GM21723 (cell line): ENCODE measurements around the gene DDB1.

ENCODE experiments used
- ATAC-seq: cut with Tn5 transposase; IDR thresholded peaks from one replicate; pipeline ENCODE4 v1.9.1; 2021; ENCODE audit warnings: mild to moderate bottlenecking, moderate library complexity; ENCODE audit not compliant: unreplicated experiment

DDB1 gene

DNA sequence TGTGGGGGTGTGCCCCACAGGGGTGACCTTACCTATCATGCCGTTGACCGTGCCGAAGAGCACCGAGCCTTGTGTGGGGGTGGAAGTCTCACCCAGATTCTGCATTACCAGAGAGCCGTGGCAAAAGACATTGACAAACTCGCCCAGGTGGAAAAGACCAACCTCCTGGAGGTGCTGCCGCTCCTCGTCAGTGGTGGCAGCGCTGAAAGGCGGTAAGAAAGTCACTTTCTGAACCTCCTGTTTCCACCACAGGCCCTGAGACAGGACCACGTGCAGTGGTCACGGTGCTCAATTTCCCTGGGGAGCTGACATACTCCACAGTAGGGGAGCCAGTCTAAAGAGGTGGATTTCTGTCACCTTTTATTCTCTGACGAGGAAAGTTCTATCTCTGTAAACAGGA, 30.4 kb downstream of the DDB1 start:
- no peak for ATAC-seq

DNA sequence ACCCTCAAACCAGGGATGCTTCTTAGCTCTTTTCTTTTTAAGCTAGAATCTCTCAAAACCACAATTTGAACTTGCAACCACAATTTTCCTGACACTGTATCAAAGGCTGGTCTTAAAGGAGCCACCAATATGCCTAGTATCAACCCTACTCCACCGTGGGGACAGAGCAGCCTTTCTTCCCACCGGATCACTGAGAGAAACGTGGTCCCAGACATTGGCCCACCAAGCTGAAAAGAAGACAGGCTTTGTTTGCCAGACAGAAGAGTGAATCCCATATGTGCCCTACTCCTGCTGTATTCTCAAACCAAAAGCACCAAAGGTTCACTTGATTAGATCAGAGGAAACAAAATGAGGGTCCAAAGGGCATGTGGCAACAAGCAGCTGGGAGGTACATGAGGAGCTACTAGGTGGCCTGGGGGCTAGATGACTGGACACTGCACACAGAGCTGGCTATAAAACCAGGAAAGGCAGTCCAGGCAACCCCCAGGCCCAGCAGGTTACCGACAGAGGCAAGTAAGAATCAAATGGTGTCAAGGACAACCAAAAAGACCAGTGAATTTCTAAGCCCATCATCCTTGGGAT, 34.2 kb downstream of the DDB1 start:
- no peak for ATAC-seq

DNA sequence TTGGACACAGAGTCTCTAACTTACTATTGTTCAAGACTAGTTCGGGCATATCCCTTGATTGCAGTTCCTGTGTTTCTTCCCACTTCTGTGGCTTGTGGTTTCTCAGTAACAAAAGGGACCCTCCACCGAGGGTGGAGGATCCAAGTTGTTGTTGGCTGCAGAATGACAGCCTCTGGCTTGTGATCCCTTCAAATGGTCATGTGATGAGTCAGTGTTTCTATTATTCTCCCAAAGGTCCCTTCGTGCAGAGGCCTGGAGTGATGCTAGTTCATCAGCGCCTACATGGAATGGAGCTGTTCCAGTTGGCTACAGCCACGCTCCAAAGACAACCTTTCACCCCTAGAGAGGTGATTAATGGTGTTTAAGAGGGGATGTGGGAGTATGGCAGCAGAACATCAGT, 35.2 kb downstream of the DDB1 start:
- ATAC-seq: no peak

DNA sequence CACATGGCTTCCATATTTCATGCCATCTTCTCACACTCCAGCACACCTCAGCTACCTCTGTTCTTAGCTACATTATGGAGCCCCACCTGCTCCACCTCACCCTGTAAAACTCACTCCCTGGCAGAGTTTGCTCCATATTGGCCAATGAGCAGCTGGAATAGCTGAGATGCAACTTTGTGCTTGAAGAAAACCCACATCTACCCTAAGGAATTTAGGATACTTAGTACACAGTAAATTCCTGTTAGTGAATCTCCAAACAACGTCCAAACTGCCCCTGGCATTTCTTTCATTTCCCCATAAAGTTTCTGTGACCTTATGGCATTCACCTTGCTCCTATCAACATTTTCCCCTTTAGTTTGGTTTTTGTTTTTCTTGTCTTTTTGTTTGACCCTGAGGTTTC, 35.6 kb downstream of the DDB1 start:
- no peak for ATAC-seq

DNA sequence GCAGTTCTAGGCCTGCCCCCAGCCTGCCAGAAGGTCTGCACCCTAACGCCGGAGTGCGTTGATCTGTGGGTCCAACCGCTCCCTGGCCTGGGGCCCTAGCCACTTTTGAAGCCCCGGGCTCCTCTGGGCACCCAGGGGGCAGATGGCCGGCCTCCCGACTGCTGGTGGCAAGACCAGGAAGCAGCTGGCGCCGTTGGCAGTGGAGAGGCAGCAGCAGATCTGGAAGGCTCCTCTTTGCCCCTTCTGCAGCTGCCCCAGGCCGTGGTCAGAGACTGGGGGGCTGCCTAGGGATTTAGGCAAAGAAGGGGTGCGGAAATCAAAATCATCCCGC, 37.3 kb downstream of the DDB1 start:
- no peak for ATAC-seq

DNA sequence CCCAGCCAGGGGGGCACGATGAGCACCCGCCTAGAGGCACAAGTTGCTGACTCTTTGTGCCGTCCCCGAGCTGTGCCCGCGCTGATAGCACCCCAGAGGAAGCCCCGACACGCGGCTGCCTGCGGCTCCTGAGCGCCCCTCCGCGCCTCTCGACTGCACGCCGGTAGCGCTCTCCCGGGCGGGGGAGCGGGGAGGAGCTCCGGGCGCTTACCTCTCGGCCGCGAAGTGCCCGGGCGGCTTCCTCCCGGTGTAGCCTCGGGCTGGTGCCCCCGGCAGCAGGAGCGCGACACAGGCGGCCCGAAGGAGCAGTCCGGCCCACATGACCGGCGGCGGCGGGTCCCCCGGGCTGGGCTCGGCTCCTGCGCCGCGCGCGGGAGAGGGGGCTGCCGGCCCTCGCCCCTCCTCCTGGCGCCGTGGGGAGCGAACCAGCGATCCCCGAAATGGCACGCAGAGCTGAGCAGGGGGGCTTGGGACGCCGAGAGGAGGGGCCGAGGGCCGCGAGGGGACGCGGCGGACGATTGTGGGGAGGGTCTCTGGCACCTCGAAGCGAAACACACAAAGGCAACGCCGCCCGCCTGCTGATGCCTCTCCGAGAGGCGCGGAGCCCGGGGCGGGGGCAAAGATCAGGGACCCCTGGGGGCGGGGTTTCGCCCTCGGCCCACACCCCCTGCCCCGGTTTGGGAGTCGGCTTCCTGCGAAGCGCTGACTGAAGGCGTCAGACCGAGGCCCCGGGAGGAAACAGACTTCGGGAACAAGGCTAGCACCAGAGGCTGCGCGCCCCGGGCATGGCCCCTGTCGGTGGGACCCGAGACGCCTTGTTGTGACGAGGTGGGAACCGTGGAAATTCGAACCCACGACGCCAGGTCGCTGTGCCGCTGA, 37.9 kb downstream of the DDB1 start, which contains the start of gene VWCE:
TSS of gene VWCE (minus strand) at position 600 of the 879 bp plus-strand sequence. CDS start at position 321, 279 bp downstream.
- ATAC-seq: peak; percentile 82

DNA sequence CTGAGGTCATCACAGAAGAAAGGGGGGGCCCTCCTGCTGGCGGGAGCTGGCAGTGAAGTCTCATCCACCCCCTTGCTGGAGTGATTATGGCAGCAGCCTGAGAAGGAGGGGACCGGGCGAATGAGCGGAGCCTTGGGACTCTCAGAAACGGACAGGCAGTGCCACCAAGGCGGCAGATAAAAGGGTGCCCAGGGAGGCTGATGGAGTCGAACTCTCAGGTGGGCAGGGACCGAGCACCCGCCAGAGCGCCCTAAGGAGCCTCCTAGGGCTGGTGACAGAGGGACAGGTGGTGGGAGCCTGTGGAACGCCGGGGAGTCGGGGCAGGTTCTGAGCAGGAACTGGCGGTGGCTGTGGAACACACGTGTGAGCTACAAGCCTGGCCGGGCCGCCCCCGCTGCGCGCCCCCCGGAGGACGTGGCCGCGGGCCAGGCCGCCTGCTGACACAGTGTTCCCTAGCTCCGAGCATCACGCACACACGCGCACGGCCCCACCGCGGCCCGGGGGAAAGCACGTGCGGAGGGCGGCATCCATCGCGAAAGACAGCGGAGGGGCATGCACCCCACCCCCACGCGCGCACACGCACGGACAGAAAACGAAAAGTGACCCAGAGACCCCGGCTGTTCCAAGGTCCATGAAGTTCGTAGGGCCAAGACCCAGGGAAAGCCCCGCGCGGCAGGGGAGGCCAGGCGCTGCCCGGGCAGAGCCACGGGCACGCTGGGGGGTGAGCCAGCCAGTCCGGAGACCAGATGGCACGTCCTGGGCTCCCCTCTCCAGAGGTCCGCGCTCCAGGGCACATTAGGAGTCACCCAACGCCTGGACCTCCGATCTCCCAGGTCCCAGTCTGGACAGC, 38.8 kb downstream of the DDB1 start:
- peak; percentile 37 for ATAC-seq

DNA sequence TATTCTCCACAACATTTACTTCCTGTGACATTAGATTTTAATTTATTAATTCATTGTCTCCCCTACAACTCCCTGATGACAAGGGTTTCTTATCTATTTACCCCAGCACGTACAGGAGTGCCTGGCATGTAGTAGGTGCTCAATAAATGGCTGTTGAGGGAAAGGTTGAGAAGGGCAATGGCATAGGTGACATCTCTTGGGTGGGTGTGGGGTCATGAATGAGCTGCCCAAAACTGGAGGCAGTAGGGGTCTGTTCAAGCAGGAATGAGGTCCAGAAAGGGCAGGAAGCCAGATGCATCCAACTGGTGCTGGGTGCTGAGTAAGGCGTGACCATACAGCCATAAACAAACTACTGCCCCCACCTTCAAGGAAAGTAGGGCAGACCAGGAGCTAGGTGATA, 40.5 kb downstream of the DDB1 start:
- ATAC-seq: no peak

DNA sequence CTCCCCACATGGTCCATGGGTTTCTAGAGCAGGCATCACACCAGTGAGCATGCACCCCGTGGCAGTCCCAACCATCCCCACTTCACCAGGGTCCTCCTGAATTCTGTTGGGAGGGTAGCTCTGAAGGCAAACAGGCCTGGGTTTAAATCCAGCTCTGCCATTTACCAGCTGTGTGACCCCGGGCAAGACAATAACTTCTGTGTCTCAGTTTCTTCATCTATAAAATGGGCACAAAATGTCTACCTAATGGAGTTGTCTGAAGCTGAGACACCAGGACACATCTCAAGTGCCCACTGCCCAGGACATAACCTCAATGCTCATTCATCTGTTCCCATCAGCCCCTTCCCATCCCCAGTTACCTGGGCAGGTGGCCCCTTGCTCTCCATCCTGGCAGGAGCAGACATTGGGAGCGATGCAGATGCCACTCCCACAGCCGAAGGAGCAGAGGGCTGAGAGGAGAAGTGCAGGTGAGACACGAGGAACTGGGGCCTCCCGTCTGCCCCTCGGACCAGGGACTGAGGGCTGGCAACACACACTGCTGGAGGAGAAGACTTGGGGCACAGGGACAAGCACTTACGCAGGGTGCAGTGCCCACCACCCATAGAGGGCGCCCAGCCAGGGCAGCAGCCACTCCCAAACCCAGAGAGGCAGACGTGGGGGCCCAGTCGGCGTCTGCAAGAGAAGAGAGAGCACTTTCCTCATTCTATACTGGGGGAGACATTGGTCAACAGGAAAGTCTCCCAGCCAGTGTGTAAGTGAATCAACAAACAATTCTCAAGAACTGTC, 41.8 kb downstream of the DDB1 start:
- ATAC-seq: no peak

DNA sequence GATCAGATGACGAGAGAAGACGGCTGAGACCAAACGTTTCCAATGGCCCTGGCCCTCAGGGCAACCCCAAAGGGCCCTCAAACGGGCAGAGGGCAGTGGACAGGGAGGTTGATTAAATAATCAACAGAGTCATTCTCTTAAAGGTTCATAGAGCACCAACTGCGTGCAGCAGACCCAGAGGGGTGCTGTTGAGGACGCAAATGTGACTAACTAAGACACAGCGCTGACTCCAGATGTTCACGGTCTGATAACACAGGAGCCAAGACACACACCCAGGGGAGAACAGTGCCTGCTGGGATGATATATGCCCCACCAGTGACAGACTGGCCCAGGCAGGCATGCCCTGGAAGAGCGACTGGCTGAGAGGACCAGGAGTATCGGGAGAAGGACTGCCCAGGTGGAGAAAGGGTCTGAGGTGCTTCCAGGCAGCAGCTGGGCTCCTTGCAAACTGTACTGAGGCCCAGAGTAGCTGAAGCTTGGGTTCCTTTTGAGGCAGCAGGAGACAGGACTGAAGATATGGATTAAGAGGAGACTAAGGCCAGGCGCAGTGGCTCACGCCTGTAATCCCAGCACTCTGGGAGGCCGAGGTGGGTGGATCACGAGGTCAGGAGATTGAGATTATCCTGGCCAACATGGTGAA, 45.4 kb downstream of the DDB1 start:
- ATAC-seq: no peak

DNA sequence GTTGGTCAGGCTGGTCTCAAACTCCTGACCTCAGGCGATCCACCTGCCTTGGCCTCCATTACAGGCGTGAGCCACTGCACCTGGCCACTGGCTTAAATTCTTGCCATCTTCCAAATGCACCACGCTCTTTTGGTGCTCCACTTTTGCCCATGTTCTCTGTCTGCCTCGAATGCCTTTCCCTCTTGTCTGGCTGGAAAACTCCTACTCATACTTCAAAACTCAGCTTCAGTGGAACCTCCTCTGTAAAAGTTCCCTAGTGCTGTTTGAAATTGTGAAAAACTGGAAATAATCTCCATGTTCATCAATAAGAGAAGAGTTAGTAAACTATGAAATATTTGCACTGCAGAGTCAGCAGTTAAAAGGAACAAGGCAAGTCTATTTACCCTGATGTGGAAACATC, 49.3 kb downstream of the DDB1 start:
- ATAC-seq: no peak

DNA sequence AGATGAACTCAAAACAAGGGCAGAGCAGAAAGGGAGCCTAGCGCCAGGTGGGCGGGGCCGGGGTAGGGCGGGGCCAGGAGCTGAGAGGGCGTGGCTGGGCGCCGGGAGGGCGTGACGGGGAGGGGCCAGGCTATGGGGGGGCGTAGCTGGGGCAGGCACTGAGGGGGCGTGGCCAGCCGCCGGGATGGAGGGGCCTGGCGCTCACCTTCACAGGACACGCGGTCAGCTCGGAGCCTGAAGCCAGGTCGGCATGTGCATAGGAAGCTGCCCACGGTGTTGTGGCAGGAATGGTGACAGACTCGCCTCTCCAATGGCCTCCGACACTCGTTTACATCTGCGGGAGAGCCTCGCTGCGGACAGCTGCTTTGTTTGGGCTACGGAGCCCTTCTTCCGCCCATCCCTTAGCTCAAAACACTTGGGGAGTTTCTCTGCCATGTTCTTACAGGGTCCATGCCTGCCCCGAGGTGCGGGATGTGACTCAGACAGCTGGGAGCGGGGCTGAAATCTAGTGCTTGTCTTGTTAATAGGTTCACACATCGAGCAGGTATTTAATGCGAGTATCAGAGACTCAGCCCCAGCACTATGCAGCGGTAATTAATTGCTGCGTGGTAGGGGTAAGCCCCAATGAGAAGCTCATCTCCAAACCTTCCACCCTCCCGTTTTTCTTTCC, 51.2 kb downstream of the DDB1 start:
- no peak for ATAC-seq

DNA sequence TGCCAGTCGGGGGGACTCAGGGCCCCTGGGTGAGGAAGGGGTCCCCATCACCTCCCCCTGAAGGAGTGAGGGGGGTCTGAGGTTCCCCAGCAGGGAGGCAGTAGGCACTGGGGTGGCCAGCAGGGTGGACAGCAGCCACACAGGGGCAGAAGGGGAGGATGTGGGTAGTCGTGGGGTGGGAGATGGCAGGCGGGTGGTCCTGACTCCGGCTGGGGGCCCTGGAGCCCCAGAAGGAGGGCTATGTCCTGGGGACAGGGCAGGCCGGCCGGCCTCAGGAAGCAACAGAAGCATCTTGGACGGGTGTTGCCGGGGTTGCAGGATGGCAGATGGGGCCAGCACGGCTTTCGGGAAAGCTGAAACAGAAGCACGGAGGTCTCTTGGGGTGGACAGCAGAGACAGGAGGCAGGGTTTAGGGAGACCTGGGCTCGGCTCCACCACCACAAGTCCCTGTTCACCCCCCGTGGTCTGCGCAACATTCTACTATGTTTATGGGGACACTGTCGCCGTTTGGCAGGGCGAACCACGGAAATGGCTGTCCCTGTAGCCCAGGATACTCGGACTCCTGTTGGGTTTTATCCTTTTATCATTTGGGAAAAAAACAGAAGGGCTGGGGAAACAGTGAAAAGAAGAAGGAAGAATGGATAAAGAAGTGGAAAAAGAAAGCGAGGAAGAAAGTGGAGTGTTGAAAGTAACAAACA, 51.9 kb downstream of the DDB1 start:
- ATAC-seq: no peak

DNA sequence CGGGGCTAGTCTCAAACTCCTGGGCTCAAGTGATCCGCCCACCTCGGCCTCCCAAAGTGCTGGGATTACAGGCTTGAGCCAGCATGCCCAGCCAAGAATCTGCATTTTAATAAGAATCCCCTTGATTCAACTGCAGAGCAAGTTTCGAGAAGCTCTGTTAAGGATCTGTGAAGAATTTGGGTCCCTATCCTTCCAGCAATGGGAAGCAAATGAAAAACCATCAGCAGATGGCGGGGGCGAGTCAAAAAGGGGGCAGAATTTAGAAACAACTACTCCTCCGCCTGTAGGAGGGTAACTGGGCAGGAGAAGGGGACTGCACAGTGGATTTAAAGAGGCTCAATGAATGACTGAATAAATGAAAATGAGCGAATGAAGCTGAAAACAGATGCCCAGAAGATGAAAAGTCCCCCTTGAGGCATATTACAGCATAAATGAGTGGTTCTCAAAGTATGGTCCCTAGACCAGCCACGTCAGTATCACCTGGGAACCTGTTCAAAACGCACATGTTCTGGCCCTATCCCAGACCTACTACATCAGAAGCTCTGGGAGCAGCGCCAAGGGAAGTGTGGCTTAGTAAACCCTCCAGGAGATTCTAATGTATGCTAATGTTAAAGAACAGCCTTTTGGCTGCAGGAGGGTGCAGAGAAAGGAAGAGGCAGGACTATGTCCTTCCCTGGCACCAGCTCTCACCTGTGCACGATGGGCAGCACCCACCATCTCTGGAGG, 52.8 kb downstream of the DDB1 start:
- no peak for ATAC-seq

DNA sequence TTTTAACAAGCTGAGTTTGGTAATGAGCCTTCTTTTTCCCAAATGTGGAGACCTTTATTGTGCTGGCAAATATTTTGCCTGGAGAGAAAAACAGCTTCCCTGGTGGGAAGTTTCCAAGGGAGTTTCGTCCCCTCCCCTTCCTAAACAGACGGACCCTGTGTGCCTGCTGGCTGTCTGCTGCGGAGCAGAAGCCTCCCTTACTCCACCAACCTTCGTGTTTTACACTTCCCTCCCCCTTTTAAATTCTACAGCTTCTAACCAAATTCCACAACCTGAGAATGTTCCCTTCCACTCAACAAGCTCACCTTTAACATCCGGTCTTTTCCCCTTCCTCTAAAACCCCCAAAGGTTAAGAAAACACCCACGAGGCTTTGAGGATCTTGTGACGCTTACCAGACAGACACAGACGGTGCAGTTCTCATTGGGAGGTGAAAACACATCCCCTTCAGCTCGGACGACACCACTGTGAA, 54.9 kb downstream of the DDB1 start:
- no peak for ATAC-seq

DNA sequence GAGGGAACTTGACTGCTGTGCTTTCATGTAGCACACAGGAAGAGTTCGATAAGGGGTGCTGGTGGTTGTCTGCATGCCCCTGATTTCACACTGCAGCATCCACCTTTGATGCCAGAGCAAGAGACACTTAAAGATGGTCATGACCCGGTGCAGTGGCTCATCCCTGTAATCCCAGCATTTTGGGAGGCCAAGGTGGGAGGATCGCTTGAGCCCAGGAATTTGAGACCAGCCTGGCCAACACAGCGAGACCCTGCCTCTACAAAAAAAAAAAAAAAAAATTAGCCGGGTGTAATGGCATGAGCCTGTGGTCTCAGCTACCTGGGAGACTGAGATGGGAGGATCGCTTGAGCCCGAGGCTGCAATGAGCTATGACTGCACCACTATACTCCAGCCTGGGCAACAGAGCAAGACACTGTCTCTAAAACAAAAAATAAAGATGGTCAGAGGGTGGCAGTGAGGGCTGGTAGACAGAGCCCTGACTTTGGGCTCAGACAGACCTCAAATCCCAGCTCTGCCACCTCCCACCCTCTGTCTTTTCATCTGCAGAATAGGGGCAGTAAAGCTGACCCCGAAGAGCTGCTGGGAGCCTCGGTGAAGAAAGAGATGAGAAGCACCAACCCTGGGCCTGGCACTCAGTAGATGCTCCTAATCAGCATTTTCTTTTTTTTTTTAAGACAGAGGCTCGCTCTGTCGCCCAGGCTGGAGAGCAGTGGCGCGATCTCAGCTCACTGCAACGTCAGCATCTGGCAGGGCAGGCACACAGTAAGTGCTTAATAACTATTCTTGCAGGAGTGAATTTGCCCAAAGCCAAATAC, 55.5 kb downstream of the DDB1 start:
- no peak for ATAC-seq

DNA sequence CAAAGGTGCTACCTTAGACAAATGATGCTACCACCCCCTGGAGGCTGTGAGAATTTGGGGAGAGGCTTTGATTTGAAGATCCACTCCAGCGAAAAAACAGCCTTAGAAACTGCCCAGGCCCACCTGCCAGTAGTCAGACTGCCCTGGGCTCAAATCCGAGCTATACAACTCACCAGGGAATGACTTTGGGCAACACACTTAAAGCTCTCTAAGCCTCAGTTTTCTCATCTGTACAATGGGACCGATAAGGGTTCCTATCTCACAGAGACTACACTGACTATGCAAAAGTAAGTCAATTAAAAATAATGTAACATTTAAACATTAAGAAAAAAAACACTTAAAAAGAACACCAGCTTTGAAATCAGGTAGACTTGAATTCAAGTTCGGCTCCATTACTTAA, 57.7 kb downstream of the DDB1 start:
- no peak for ATAC-seq

DNA sequence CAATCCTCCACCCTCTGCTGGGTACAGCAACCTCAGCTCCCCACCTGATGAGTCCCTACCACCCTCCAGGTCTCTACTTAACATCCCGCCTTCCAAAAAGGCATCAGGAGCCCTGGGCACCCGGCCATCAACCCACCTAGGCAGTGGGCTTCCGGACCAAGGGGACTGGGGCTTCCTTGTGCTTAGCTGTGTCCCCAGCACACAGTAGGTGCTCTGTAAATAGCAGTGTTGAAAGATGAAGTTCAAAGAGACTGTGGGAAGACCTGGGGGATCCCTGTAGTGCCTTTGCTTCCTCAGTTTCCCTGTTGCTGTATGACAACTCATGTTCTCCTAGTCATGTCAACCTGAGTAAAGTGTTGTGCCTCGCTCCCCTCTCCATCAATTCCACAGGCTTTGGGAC, 58.8 kb downstream of the DDB1 start:
- no peak for ATAC-seq
